T-cell (primary cell): ENCODE data around the gene RPL18A. TPM values are rescaled to one million over a fixed set of nuclear protein-coding genes. Genes with fewer than 3 reads are reported as not detected.

Experiments used
- ATAC-seq, 4 experiments: fragments of 200-7000 bp in 3 of 4; fragments of 150-1000 bp in 1 of 4; cut with Tn5 transposase; replicated peaks in 1 of 4; 1 replicate in 3 of 4; 2 replicates in 1 of 4; pipeline ENCODE4 v1.10.0; 2021; ENCODE audit warnings: moderate library complexity in 3 of 4, mild to moderate bottlenecking in 2 of 4, moderate number of reproducible peaks in 1 of 4
- CTCF ChIA-PET, 2 donors: fragments of 300-600 bp; sonication (Branson Sonifier 250); formaldehyde crosslinking; loops; one replicate each; lab custom pipeline; 2022; ENCODE audit warnings: antibody characterized with exemption in 2 of 2; lab: Charles Lee
- POLR2A ChIA-PET, 2 donors: fragments of 300-600 bp; sonication (Branson Sonifier 250); formaldehyde crosslinking; loops; one replicate each; lab custom pipeline; 2022; ENCODE audit warnings: antibody characterized with exemption in 2 of 2; lab: Charles Lee
- DNase-seq, 35 experiments: peaks; one replicate each; pipeline versions ENCODE4 v3.0.0 to v3.0.0-alpha.2; 2013 to 2023
- H3K27ac ChIP-seq: one replicate; pipeline ENCODE4 v1.5.1; 2013; ENCODE audit warnings: low read length
- H3K27me3 ChIP-seq, 2 experiments: replicated peaks in 1 of 2; 1 replicate in 1 of 2; 2 replicates in 1 of 2; pipeline versions ENCODE4 v1.6.1 to v1.7.0; 2013; ENCODE audit warnings: low read length in 1 of 2, mixed read lengths in 1 of 2; ENCODE audit not compliant: control insufficient read depth in 2 of 2, insufficient read depth in 2 of 2; ENCODE audit errors: extremely low read depth in 1 of 2
- H3K36me3 ChIP-seq, 2 donors: 1 replicate in 1 of 2; 2 replicates in 1 of 2; pipeline versions ENCODE4 v1.6.1 to v1.7.0; 2013; ENCODE audit warnings: low read length in 1 of 2; ENCODE audit not compliant: control insufficient read depth in 2 of 2, insufficient read depth in 1 of 2; ENCODE audit errors: extremely low read depth in 1 of 2
- H3K4me1 ChIP-seq, 2 experiments: 1 replicate in 1 of 2; 2 replicates in 1 of 2; pipeline versions ENCODE4 v1.6.1 to v1.7.0; 2013; ENCODE audit warnings: low read length in 2 of 2, mixed read lengths in 1 of 2; ENCODE audit not compliant: insufficient read depth in 2 of 2, control insufficient read depth in 1 of 2; ENCODE audit errors: extremely low read depth in 1 of 2
- H3K4me3 ChIP-seq, 2 donors: 1 replicate in 1 of 2; 2 replicates in 1 of 2; pipeline versions ENCODE4 v1.5.1 to v1.7.0; 2013; ENCODE audit warnings: mild to moderate bottlenecking in 2 of 2, low read length in 1 of 2, moderate library complexity in 1 of 2; ENCODE audit not compliant: control insufficient read depth in 1 of 2; ENCODE audit errors: extremely low read depth in 1 of 2
- H3K9me3 ChIP-seq: 2 replicates; pipeline ENCODE4 v1.7.0; 2013
- H3K27ac Mint-ChIP-seq, 2 donors: one replicate each; pipeline ENCODE4 v1.8.0; 2020 to 2021; ENCODE audit warnings: mild to moderate bottlenecking in 2 of 2, mixed read lengths in 2 of 2
- H3K27me3 Mint-ChIP-seq, 2 donors: one replicate each; pipeline ENCODE4 v1.8.0; 2021 to 2022; ENCODE audit warnings: mixed read lengths in 2 of 2
- H3K36me3 Mint-ChIP-seq: one replicate; pipeline ENCODE4 v1.8.0; 2021; ENCODE audit warnings: mixed read lengths
- H3K4me1 Mint-ChIP-seq, 3 donors: one replicate each; pipeline ENCODE4 v1.8.0; 2020 to 2022; ENCODE audit warnings: mixed read lengths in 3 of 3, mild to moderate bottlenecking in 1 of 3
- H3K4me3 Mint-ChIP-seq, 3 donors: one replicate each; pipeline ENCODE4 v1.8.0; 2020 to 2022; ENCODE audit warnings: mild to moderate bottlenecking in 3 of 3, mixed read lengths in 3 of 3, moderate library complexity in 3 of 3
- H3K9me3 Mint-ChIP-seq, 3 donors: one replicate each; pipeline ENCODE4 v1.8.0; 2020 to 2022; ENCODE audit warnings: mixed read lengths in 3 of 3
- WGBS: methylation state at CpG from one replicate; pipeline ENCODE4 v1.1.5; 2013; ENCODE audit warnings: missing lambda C conversion rate; ENCODE audit not compliant: insufficient coverage; 5-methylcytosine and 5-hydroxymethylcytosine counted together
- total RNA-seq, 35 experiments: library from RNA in 6 of 35; stranded (reverse) in 6 of 35; fragments of 120-200 nt in 1 of 35; gene quantifications; one replicate each; pipeline versions ENCODE4 v1.2.1 to v1.2.4 and lab custom pipeline; 2013 to 2026

RPL18A gene
- total RNA-seq, 5 donors from 2014 or later (not counting 1 experiment from before 2014, with no cell fraction given): 3,000 to 4,207 (median 4,048) TPM

GRCh38 chr19:17874758-17875135, 15.0 kb downstream of the RPL18A start:
- Histone ChIP-seq H3K4me3 (no peak overlapping the region), H3K27me3 (peaks cover 0 to 37% of the 10 kb centered on the region in 2 experiments), H3K36me3 (no peaks in the 10 kb centered on the region), H3K9me3 (no peaks in the 10 kb centered on the region), H3K4me1 (peaks cover 5 to 37% of the 10 kb centered on the region in 2 experiments), H3K27ac (no peak overlapping the region)
- no peaks in the 10 kb centered on the region for H3K36me3 Mint-ChIP-seq
- peak overlapping the region; percentile 58 to 82 for H3K27ac Mint-ChIP-seq
- ChIA-PET POLR2A (no interaction called here), CTCF (no interaction called here)
- 94% methylated on average over 3 of the region's 9 CpGs for WGBS
- DNase-seq (no peak), ATAC-seq (no peak)
- H3K27me3 Mint-ChIP-seq: no peaks in the 10 kb centered on the region
- peak overlapping the region; percentile 13 to 80 (median 68) for H3K4me3 Mint-ChIP-seq
- no peaks in the 10 kb centered on the region for H3K9me3 Mint-ChIP-seq
- H3K4me1 Mint-ChIP-seq: peaks cover 13 to 30% (median 16%) of the 10 kb centered on the region in 3 donors

- Histone ChIP-seq H3K4me1 (peaks cover 5 to 20% of the 10 kb centered on the region in 2 experiments), H3K36me3 (no peaks in the 10 kb centered on the region), H3K4me3 (no peak overlapping the region), H3K27ac (no peak overlapping the region), H3K27me3 (peaks cover 0 to 12% of the 10 kb centered on the region in 2 experiments), H3K9me3 (no peaks in the 10 kb centered on the region)
- ChIA-PET POLR2A (no interaction called here), CTCF (no interaction called here)
- Mint-ChIP-seq H3K27ac (no peak overlapping the region), H3K4me1 (peaks cover 7 to 13% (median 13%) of the 10 kb centered on the region in 3 donors), H3K27me3 (no peaks in the 10 kb centered on the region), H3K9me3 (no peaks in the 10 kb centered on the region), H3K4me3 (no peak overlapping the region), H3K36me3 (no peaks in the 10 kb centered on the region)
- WGBS: 92% methylated on average over 14 of the region's 16 CpGs
- ATAC-seq: no peak
- no peak for DNase-seq
Measured at GRCh38 chr19:17877696-17878095, 18.0 kb downstream of the RPL18A start.

GRCh38 chr19:17879466-17879865, 19.8 kb downstream of the RPL18A start:
- Mint-ChIP-seq H3K27ac (no peak overlapping the region), H3K36me3 (no peaks in the 10 kb centered on the region), H3K27me3 (no peaks in the 10 kb centered on the region), H3K4me3 (no peak overlapping the region), H3K4me1 (peaks cover 2 to 4% (median 2%) of the 10 kb centered on the region in 3 donors), H3K9me3 (no peaks in the 10 kb centered on the region)
- no peaks in the 10 kb centered on the region for H3K9me3 ChIP-seq
- 88% methylated on average over 6 of the region's 7 CpGs for WGBS
- no peak for DNase-seq
- POLR2A ChIA-PET: interaction anchor here in 1 of 2 donors (0.7 kb wide), 1 partner anchor 11 kb away, joined by 5 read pairs; no protein-coding TSS in a partner anchor
- no peak for ATAC-seq
- H3K36me3 ChIP-seq: no peaks in the 10 kb centered on the region
- peaks cover 0 to 3% of the 10 kb centered on the region in 2 experiments for H3K27me3 ChIP-seq
- H3K27ac ChIP-seq: no peak overlapping the region
- H3K4me3 ChIP-seq: no peak overlapping the region
- CTCF ChIA-PET: no interaction called here
- peaks cover 0 to 3% of the 10 kb centered on the region in 2 experiments for H3K4me1 ChIP-seq

- 73% methylated on average over 3 of the region's 7 CpGs for WGBS
- no peaks in the 10 kb centered on the region for H3K4me1 ChIP-seq
- no peak overlapping the region for H3K4me3 Mint-ChIP-seq
- no peaks in the 10 kb centered on the region for H3K36me3 ChIP-seq
- no peak overlapping the region for H3K27ac Mint-ChIP-seq
- DNase-seq (no peak), ATAC-seq (no peak)
- H3K27me3 ChIP-seq: no peaks in the 10 kb centered on the region
- peaks cover 3% of the 10 kb centered on the region for H3K36me3 Mint-ChIP-seq
- H3K9me3 Mint-ChIP-seq: no peaks in the 10 kb centered on the region
- H3K9me3 ChIP-seq: no peaks in the 10 kb centered on the region
- H3K27ac ChIP-seq: no peak overlapping the region
- ChIA-PET POLR2A (no interaction called here), CTCF (interaction anchor here in 1 of 2 donors (0.6 kb wide), 1 partner anchor 966 kb away, joined by 4 read pairs; no protein-coding TSS in a partner anchor)
- H3K4me1 Mint-ChIP-seq: no peaks in the 10 kb centered on the region
- H3K4me3 ChIP-seq: no peak overlapping the region
- H3K27me3 Mint-ChIP-seq: no peaks in the 10 kb centered on the region
Measured at GRCh38 chr19:17881701-17882100, 22.0 kb downstream of the RPL18A start.

- Mint-ChIP-seq H3K9me3 (no peaks in the 10 kb centered on the region), H3K27me3 (no peaks in the 10 kb centered on the region), H3K4me3 (no peak overlapping the region), H3K27ac (no peak overlapping the region), H3K4me1 (no peaks in the 10 kb centered on the region), H3K36me3 (peaks cover 7% of the 10 kb centered on the region)
- ChIA-PET CTCF (interaction anchor here in 1 of 2 donors (0.6 kb wide), 1 partner anchor 43 kb away, joined by 3 read pairs; no protein-coding TSS in a partner anchor), POLR2A (no interaction called here)
- Histone ChIP-seq H3K4me1 (no peaks in the 10 kb centered on the region), H3K9me3 (no peaks in the 10 kb centered on the region), H3K4me3 (no peak overlapping the region), H3K36me3 (no peaks in the 10 kb centered on the region), H3K27ac (no peak overlapping the region), H3K27me3 (no peaks in the 10 kb centered on the region)
- no peak for ATAC-seq
- no peak for DNase-seq
- WGBS: 85% methylated on average over 31 of the region's 33 CpGs
Measured at GRCh38 chr19:17883627-17884410, 24.1 kb downstream of the RPL18A start.

GRCh38 chr19:17886515-17886914, 26.8 kb downstream of the RPL18A start:
- Histone ChIP-seq H3K36me3 (no peaks in the 10 kb centered on the region), H3K27ac (no peak overlapping the region), H3K9me3 (no peaks in the 10 kb centered on the region), H3K27me3 (no peaks in the 10 kb centered on the region), H3K4me3 (no peak overlapping the region), H3K4me1 (no peaks in the 10 kb centered on the region)
- Mint-ChIP-seq H3K4me1 (no peaks in the 10 kb centered on the region), H3K9me3 (no peaks in the 10 kb centered on the region), H3K4me3 (no peak overlapping the region), H3K27me3 (no peaks in the 10 kb centered on the region), H3K27ac (no peak overlapping the region), H3K36me3 (peaks cover 15% of the 10 kb centered on the region)
- POLR2A ChIA-PET: no interaction called here
- DNase-seq (no peak), ATAC-seq (no peak)
- CTCF ChIA-PET: interaction anchor here in 1 of 2 donors (0.7 kb wide), 1 partner anchor 1532 kb away, joined by 4 read pairs; no protein-coding TSS in a partner anchor
- no CpG with 5 or more reads among the region's 7 CpGs for WGBS
